Activated naive CD4-positive, alpha-beta T cell treated with Interleukin-2 at 50 U/mL for 16 hours (primary cell): ENCODE data around the gene HMOX1.
"Not testable (repeated sequence)": the region's sequence is repeated elsewhere in the genome, so short reads cannot be mapped to it uniquely, and the experiment has no call there.

ENCODE experiments used
- DNase-seq: peaks from one replicate; pipeline ENCODE4 v3.0.0-alpha.2; 2020

The HMOX1 gene

DNA sequence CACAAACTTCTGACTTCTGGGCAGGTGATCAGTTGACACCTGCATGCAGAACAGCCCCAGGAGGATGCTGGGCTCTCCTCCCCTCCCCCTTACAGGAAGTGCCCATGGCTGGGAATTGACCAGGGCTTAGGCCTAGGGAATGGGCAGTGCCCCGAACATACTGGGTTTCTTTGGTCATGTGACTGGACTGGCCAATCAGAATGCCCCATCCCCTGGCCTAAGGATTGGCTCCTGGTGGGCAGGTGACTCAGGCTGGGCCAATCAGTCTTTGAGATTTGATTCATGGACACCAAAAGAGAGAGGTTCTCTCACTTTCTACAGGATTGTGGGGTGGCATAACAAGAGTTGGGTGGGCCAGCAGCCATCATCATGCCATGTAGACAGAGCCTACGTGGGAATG, 56.2 kb downstream of the HMOX1 start:
- no peak for DNase-seq

DNA sequence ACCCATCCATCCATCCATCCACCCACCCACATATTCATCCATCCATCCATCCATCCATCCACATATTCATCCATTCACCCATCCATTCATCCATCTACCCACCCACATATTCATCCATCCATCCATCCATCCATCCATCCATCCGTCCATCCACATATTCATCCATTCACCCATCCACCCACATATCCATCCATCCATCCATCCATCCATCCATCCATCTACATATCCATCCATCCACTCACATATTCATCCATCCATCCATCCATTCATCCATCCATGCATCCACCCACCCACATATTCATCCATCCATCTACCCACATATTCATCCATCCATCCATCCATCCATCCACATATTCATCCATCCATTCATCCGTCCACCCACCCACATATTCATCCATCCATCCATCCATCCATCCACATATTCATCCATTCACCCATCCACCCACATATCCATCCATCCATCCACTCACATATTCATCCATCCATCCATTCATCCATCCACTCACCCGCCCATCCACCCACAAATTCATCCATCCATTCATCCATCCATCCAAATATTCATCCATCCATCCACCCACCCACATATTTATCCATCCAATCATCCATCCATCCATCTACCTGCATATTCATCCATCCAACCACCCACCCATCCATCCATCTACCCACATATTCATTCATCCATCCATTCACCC, 57.9 kb downstream of the HMOX1 start:
- DNase-seq: not testable (repeated sequence)

DNA sequence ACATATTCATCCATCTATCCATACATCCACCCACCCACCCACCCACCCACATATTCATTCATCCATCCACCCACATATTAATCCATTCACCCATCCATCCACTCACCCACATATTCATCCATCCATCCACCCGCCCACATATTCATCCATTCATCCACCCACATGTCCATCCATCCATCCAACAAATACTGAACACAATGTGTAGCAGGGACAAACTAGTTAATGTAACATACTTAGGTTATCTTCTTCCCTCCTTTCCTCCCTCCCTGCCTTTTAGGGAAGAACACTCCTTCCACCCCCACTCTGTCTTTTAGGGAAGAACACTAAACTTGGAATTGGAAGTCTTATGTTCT, 58.4 kb downstream of the HMOX1 start:
- no peak for DNase-seq

DNA sequence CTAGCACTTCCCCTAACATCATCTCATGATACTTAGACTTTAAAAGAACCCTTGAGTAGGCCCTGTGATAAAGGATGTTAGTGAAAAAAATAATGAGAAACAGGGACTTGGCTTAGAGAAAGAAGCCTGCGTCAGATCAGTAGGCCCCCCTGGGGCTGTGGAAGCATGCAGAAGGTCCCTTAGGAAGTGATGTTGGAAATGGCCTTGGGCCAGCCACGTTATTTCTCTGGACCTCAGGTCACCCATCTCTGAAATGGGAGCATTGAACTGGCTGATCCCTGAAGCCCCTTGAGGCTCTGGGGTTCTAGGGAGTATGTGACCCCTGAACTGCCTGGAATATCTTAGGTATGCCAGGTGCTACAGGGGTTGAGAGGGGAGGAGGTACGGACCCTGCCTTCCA, 59.2 kb downstream of the HMOX1 start:
- no peak for DNase-seq

DNA sequence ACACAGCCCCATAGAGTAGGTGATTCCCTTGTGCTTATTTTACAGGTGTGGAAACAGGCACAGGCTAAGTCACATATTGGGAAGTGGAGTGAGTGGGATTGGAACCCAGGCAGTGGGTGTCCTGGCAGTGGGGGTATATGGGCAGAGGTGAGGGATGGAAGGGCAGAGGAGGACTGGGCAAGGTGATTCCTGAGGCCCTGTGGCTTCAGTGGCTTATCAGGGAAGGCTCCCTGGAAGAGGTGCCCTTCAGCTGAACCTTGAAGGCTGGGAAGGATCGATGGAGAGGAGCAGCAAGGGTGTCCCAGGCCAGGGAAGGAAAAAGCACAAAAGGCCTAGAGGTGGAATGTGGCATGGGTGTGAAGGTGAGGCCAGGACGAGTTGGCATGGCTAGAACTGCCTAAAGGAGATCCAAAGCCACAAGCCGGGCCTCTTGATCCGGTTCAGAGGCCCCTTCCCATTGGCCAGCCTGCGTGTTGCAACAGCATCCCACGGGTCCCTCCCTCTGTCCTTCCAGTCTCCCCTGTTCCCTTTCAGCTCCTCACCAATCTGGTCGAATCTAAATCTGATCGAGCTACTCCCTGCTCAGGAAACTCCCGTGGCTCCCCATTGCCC, 60.7 kb downstream of the HMOX1 start:
- DNase-seq: no peak

DNA sequence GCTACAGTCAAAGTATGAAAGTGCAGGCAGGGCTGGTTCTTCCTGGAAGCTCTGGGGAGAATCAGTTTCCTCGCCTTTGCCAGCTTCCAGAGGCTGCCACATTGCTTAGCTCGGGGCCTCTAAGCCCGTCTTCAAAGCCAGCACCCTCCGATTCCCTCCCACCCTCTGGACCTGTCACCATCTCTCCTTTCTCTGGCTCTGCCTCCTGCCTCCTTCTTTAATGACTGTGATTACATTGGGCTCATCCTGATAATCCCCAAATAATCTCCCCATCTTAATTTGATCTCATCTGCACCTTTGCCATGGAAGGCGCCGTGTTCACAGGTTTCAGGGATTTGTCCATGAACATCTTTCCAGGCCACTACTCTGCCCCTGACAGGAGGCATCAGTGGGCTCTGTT, 61.6 kb downstream of the HMOX1 start:
- no peak for DNase-seq

DNA sequence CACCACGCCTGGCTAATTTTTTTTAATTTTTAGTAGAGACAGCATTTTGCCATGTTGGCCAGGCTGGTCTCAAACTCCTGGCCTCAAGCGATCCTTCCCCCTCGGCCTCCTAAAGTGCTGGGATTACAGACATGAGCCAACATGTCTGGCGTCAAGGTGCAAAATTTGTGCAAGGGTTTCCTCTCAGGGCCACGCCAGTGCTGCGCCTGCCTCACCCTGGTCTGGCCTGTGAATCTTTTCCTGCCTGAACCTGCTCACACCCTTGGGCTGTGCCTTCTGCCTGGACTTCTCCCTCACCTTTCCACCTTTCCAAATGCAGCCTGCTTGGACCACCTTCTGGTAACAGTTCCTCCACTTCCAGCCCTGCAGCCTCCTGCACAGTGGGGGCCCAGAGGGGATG, 62.4 kb downstream of the HMOX1 start:
- no peak for DNase-seq
